IMR-90 (cell line): Measurements from ENCODE around the gene IQCK.

Source experiments
- BHLHE40 ChIP-seq: fragments of 150-350 bp; IDR thresholded peaks from 2 replicates; pipeline ENCODE4 v1.6.1; 2016; ENCODE audit warnings: mild to moderate bottlenecking, low read depth, low read length
- CEBPB ChIP-seq: IDR thresholded peaks from 2 replicates; pipeline ENCODE4 v1.6.1; 2012; ENCODE audit warnings: low read depth, low read length, improper control_type of control experiment
- MAFK ChIP-seq: IDR thresholded peaks from 2 replicates; pipeline ENCODE4 v1.6.1; 2012; ENCODE audit warnings: low read depth, low read length, improper control_type of control experiment
- POLR2A ChIP-seq: IDR thresholded peaks from 2 replicates; pipeline ENCODE4 v1.6.1; 2012; ENCODE audit warnings: mild to moderate bottlenecking, low read depth, low read length
- RAD21 ChIP-seq: IDR thresholded peaks from 2 replicates; pipeline ENCODE4 v1.6.1; 2012; ENCODE audit warnings: low read length, improper control_type of control experiment
- USF2 ChIP-seq: fragments of 150-350 bp; IDR thresholded peaks from 2 replicates; pipeline ENCODE4 v1.6.1; 2017; ENCODE audit warnings: mild to moderate bottlenecking, antibody characterized with exemption, low read length, low read depth
- TF ChIP-seq, protein P1 (sequence below): conservative IDR thresholded peaks from 2 replicates; pipeline ENCODE4 v1.5.1; 2012; ENCODE audit warnings: mild to moderate bottlenecking, low read depth, low read length, improper control_type of control experiment

- TF ChIP-seq BHLHE40 (no peak), CEBPB (no peak), RAD21 (no peak), USF2 (no peak), POLR2A (no peak), MAFK (no peak)
- TF ChIP-seq, protein P1, sequence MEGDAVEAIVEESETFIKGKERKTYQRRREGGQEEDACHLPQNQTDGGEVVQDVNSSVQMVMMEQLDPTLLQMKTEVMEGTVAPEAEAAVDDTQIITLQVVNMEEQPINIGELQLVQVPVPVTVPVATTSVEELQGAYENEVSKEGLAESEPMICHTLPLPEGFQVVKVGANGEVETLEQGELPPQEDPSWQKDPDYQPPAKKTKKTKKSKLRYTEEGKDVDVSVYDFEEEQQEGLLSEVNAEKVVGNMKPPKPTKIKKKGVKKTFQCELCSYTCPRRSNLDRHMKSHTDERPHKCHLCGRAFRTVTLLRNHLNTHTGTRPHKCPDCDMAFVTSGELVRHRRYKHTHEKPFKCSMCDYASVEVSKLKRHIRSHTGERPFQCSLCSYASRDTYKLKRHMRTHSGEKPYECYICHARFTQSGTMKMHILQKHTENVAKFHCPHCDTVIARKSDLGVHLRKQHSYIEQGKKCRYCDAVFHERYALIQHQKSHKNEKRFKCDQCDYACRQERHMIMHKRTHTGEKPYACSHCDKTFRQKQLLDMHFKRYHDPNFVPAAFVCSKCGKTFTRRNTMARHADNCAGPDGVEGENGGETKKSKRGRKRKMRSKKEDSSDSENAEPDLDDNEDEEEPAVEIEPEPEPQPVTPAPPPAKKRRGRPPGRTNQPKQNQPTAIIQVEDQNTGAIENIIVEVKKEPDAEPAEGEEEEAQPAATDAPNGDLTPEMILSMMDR, result no peak
Observed at GRCh38 chr16:19854543-19854876, 136.4 kb downstream of the IQCK start.
